Immature natural killer cell (primary cell): ENCODE measurements around the gene KLHL6. TPM values are rescaled to one million over a fixed set of nuclear protein-coding genes. Genes with fewer than 3 reads are reported as not detected.
"Not testable (repeated sequence)": the region's sequence is repeated elsewhere in the genome, so short reads cannot be mapped to it uniquely, and the experiment has no call there.

ENCODE experiments used
- DNase-seq, 3 donors: peaks; one replicate each; pipeline ENCODE4 v3.0.0; 2022; ENCODE audit warnings: mixed read lengths in 1 of 3
- H3K27ac Mint-ChIP-seq, 6 donors: one replicate each; pipeline ENCODE4 v1.8.0; 2020; ENCODE audit warnings: mixed read lengths in 6 of 6, mild to moderate bottlenecking in 5 of 6, inconsistent platforms in 4 of 6, moderate library complexity in 3 of 6
- H3K27me3 Mint-ChIP-seq, 3 donors: one replicate each; pipeline ENCODE4 v1.8.0; 2020 to 2021; ENCODE audit warnings: low read depth in 3 of 3, mild to moderate bottlenecking in 3 of 3, mixed read lengths in 3 of 3, moderate library complexity in 3 of 3, inconsistent platforms in 1 of 3
- H3K36me3 Mint-ChIP-seq, 3 donors: one replicate each; pipeline ENCODE4 v1.8.0; 2020; ENCODE audit warnings: mixed read lengths in 3 of 3, inconsistent platforms in 2 of 3, mild to moderate bottlenecking in 2 of 3
- H3K4me1 Mint-ChIP-seq, 2 donors: one replicate each; pipeline ENCODE4 v1.8.0; 2020; ENCODE audit warnings: inconsistent platforms in 2 of 2, mild to moderate bottlenecking in 2 of 2, mixed read lengths in 2 of 2, moderate library complexity in 1 of 2
- H3K4me3 Mint-ChIP-seq, 5 donors: one replicate each; pipeline ENCODE4 v1.8.0; 2020; ENCODE audit warnings: mild to moderate bottlenecking in 5 of 5, mixed read lengths in 5 of 5, inconsistent platforms in 3 of 5, moderate library complexity in 3 of 5
- H3K9me3 Mint-ChIP-seq, 6 donors: one replicate each; pipeline ENCODE4 v1.8.0; 2020; ENCODE audit warnings: mild to moderate bottlenecking in 6 of 6, mixed read lengths in 6 of 6, inconsistent platforms in 4 of 6, moderate library complexity in 3 of 6
- polyA plus RNA-seq, 3 donors: library from polyadenylated mRNA; unstranded; fragments of 300-500 nt; fragmentation: Illumina TruSeq; gene quantifications; one replicate each; pipeline ENCODE4 v1.2.3, GENCODE V29; 2021

Gene KLHL6
- polyA plus RNA-seq, 3 donors from 2014 or later: 2.2 to 6.1 (median 3.9) TPM

DNA sequence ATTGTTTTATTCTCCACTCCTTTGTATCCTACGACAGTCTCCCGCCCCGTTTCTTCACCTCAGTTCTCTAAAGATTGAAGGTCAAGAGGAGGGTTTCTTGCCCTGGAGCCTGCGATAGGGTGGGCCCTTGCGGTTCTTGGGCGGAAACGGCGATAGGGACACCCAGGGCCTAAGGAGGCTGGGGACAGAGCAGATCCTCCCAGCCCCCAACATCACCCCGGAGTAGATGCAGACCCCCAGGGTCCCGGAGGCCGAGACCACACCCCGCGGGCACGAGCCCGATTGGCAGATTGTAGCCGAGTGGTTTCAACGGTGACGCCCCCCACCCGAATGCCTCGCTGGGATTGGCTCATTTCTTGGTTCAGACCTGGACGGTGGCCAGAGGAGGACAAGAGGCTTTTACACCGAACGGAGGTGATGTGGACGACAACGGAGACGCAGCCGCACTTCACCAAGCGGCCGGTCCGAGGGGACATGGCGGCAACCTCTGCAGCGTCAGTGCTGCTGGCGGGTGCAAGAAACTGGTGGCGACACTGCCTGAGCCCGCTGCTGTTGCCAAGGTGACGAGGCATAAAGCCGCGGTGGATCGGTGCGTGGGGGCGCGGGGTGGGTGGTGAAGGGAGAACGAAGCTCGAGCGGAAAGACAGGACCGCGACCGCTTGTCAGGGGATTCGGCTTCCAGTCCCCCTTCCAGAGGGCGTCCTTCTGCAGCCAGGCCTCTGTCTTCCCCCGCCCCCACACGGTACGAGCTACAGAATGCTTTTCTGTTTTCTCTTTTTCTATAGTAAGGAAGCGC, 108.1 kb downstream of the KLHL6 start:
- peaks cover 4 to 16% (median 11%) of the 10 kb centered on the region in 6 donors for H3K9me3 Mint-ChIP-seq
- H3K27ac Mint-ChIP-seq: peak overlapping the region; percentile 62 to 92 (median 88)
- peaks cover 3 to 14% (median 6%) of the 10 kb centered on the region in 3 donors for H3K27me3 Mint-ChIP-seq
- H3K4me3 Mint-ChIP-seq: peak overlapping the region; percentile 97 to 98 (median 97)
- peak; percentile 77 to 82 (median 80) for DNase-seq
- peaks cover 23 to 35% of the 10 kb centered on the region in 2 donors for H3K4me1 Mint-ChIP-seq
- peaks cover 0 to 4% (median 3%) of the 10 kb centered on the region in 3 donors for H3K36me3 Mint-ChIP-seq

- peaks cover 3 to 14% (median 6%) of the 10 kb centered on the region in 3 donors for H3K27me3 Mint-ChIP-seq
- H3K27ac Mint-ChIP-seq: peak overlapping the region in 2 of 6 donors; percentile 89 to 92
- H3K4me1 Mint-ChIP-seq: peaks cover 23 to 35% of the 10 kb centered on the region in 2 donors
- peaks cover 4 to 16% (median 11%) of the 10 kb centered on the region in 6 donors for H3K9me3 Mint-ChIP-seq
- H3K4me3 Mint-ChIP-seq: peak overlapping the region; percentile 97 to 98 (median 97)
- H3K36me3 Mint-ChIP-seq: no peaks in the 10 kb centered on the region
- no peak for DNase-seq
These were observed 108.7 kb downstream of the KLHL6 start for GRCh38 chr3:183446838-183447205.

- Mint-ChIP-seq H3K27ac (no peak overlapping the region), H3K4me3 (no peak overlapping the region), H3K4me1 (peaks cover 21 to 30% of the 10 kb centered on the region in 2 donors), H3K36me3 (no peaks in the 10 kb centered on the region), H3K27me3 (peaks cover 3 to 17% (median 6%) of the 10 kb centered on the region in 3 donors), H3K9me3 (peaks cover 4 to 16% (median 11%) of the 10 kb centered on the region in 6 donors)
- DNase-seq: no peak
These were observed 110.8 kb downstream of the KLHL6 start for GRCh38 chr3:183444748-183445147.

DNA sequence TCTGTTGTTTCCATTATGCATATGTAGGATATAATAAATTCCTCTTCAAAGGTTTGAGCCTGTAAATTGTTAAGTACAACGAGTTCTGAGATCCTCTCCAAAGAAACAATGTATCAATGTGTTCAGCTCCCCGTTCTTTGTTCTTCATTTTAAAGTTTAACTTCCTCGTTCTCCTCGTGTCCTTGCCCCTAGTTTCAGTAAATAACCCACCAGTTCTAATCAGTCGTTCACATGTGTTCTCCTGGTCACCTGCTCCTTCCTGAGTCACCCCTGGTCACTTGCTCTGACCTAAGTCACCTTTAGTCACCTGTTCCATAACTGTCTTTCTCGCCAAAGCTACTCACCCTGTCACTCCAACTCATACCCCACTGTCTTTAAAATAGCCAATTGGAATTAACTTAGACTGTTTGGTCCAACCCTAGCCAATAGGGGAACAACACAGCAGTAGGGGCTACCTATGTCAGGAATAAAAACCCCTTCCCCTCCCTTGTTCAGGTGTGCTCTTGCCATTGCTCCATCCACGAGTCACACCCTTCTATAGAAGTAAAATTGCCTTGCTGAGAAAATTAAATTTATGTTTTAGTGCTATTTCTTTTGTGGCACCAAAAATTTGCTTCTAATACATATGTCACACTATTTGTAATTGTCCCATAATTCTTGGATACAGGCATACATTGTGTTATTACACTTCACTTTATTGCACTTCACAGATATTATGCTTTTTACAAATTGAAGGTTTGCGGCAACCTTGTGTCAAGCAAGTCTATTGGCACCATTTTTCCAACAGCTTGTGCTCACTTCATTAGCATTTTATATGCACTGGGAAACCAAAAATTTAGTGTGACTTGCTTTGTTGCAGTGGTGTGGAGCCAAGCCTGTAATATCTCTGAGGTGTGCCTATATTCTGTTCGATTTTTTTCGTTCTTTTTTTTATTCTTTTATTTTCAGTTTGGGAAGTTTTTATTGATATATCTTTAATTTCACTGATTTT, 111.8 kb downstream of the KLHL6 start:
- peaks cover 3 to 17% (median 6%) of the 10 kb centered on the region in 3 donors for H3K27me3 Mint-ChIP-seq
- DNase-seq: no peak
- H3K4me3 Mint-ChIP-seq: no peak overlapping the region
- peaks cover 17 to 19% of the 10 kb centered on the region in 2 donors for H3K4me1 Mint-ChIP-seq
- no peak overlapping the region for H3K27ac Mint-ChIP-seq
- no peaks in the 10 kb centered on the region for H3K36me3 Mint-ChIP-seq
- peaks cover 4 to 16% (median 11%) of the 10 kb centered on the region in 6 donors for H3K9me3 Mint-ChIP-seq

GRCh38 chr3:183442994-183443393, 112.5 kb downstream of the KLHL6 start:
- peaks cover 3 to 17% (median 6%) of the 10 kb centered on the region in 3 donors for H3K27me3 Mint-ChIP-seq
- no peak overlapping the region for H3K4me3 Mint-ChIP-seq
- H3K9me3 Mint-ChIP-seq: peaks cover 4 to 16% (median 11%) of the 10 kb centered on the region in 6 donors
- H3K27ac Mint-ChIP-seq: no peak overlapping the region
- no peak for DNase-seq
- no peaks in the 10 kb centered on the region for H3K36me3 Mint-ChIP-seq
- H3K4me1 Mint-ChIP-seq: peaks cover 10 to 13% of the 10 kb centered on the region in 2 donors

DNA sequence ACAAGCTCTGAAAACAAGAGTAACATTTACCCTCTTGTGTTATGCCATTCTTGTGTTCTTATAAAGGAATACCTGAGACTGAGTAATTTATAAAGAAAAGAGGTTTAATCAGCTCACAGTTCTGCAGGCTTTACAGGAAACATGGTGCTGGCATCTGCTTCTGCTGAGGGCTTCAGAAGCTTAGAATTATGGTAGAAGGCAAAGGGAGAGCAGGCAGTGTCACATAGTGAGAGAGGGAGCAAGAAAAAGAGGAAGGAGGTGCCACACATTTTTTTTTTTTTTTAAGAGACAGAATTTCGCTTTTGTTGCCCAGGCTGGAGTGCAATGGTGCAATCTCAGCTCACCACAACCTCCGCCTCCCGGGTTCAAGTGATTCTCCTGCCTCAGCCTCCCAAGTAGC, 115.0 kb downstream of the KLHL6 start:
- H3K27ac Mint-ChIP-seq, DNase-seq, H3K4me1 Mint-ChIP-seq, H3K4me3 Mint-ChIP-seq, H3K36me3 Mint-ChIP-seq, H3K27me3 Mint-ChIP-seq: not testable (repeated sequence)
- H3K9me3 Mint-ChIP-seq: peaks cover 4 to 16% (median 11%) of the 10 kb centered on the region in 6 donors

DNA sequence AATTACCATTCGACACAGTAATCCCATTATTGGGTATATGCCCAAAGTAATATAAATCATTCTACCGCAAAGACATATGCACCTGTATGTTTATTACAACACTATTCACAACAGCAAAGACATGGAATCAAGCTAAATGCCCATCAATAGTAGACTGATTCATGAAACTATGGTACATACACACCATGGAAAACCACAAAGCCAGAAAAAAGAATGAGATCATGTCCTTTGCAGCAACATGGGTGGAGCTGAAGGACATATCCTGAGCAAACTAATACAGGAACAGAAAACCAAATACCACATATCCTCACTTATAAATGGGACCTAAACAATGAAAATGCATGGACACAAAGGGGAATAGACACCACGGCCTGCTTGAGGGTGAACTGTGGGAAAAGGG, 116.0 kb downstream of the KLHL6 start:
- no peak overlapping the region for H3K4me3 Mint-ChIP-seq
- H3K27me3 Mint-ChIP-seq: peaks cover 0 to 8% (median 7%) of the 10 kb centered on the region in 3 donors
- no peaks in the 10 kb centered on the region for H3K36me3 Mint-ChIP-seq
- no peaks in the 10 kb centered on the region for H3K4me1 Mint-ChIP-seq
- no peak overlapping the region for H3K27ac Mint-ChIP-seq
- no peak for DNase-seq
- H3K9me3 Mint-ChIP-seq: peaks cover 4 to 15% (median 11%) of the 10 kb centered on the region in 6 donors

DNA sequence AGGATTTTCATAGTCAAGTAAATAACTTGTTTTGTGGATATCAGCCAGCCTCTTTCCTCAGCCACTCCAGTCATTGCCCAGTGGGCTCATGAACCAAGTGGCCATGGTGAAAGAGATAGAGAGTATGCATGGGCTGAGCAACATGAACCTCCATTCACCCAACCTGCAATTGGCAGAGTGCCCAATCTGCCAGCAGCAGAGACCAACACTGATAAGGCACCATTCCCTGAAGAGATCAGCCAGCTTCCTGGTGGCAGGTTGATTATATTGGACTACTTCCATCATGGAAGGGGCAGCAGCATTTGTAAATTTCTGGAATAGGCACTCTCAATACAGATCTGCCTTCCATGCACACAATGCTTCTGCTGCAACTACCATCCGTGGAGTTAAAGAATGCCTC, 116.8 kb downstream of the KLHL6 start:
- Mint-ChIP-seq H3K4me3 (no peak overlapping the region), H3K4me1 (no peaks in the 10 kb centered on the region), H3K27ac (no peak overlapping the region), H3K9me3 (peaks cover 1 to 9% (median 6%) of the 10 kb centered on the region in 6 donors), H3K27me3 (peaks cover 0 to 7% (median 7%) of the 10 kb centered on the region in 3 donors), H3K36me3 (no peaks in the 10 kb centered on the region)
- no peak for DNase-seq

- Mint-ChIP-seq H3K36me3 (no peaks in the 10 kb centered on the region), H3K4me1 (no peaks in the 10 kb centered on the region), H3K27ac (no peak overlapping the region), H3K9me3 (peaks cover 0 to 1% (median 0%) of the 10 kb centered on the region in 6 donors), H3K4me3 (no peak overlapping the region), H3K27me3 (peaks cover 0 to 4% (median 4%) of the 10 kb centered on the region in 3 donors)
- DNase-seq: no peak
These were observed 117.6 kb downstream of the KLHL6 start for GRCh38 chr3:183437666-183438564.

Other genes starting within 250 kb of the KLHL6 start
- gene MCF2L2, start 127.1 kb downstream of the KLHL6 start, polyA plus RNA-seq: under 1 TPM in 2 of 3 donors, not detected in 1; 0.06 to 0.21 TPM
- 10 to 100 TPM; 33.4 to 52.5 (median 49.8) TPM for gene KLHL24, start 79.9 kb upstream of the KLHL6 start, polyA plus RNA-seq
- gene YEATS2, start 142.1 kb upstream of the KLHL6 start, polyA plus RNA-seq: 1 to 10 TPM; 2.1 to 6.3 (median 2.4) TPM